Measurements from ENCODE around the gene RAB39A.

DNA sequence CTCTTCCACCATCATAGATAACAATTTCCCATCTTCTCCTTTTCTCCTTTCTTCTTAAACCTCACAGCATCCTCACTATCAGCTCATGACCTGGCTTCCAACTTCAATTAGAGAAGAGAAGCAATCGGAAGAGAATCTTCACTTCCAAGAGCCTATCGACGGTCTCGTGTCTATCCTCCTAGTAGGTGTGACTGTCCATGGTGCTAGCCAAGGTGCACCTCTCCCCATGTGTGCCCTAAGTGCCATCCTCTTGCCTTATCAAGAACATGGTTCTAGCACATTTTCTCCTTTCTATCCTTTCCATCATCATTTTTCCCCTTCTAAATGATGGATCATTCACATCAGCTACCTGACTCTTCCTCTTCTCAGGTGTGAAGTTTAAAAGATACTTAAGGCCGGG, 75.4 kb downstream of the RAB39A start:
- TF ChIP-seq EZH2 (IDR thresholded peaks at IDR 0.05; ENCODE audit: borderline replicate concordance, low read depth, low read length, severe bottlenecking) = no peak
- TF ChIP-seq, protein P1, sequence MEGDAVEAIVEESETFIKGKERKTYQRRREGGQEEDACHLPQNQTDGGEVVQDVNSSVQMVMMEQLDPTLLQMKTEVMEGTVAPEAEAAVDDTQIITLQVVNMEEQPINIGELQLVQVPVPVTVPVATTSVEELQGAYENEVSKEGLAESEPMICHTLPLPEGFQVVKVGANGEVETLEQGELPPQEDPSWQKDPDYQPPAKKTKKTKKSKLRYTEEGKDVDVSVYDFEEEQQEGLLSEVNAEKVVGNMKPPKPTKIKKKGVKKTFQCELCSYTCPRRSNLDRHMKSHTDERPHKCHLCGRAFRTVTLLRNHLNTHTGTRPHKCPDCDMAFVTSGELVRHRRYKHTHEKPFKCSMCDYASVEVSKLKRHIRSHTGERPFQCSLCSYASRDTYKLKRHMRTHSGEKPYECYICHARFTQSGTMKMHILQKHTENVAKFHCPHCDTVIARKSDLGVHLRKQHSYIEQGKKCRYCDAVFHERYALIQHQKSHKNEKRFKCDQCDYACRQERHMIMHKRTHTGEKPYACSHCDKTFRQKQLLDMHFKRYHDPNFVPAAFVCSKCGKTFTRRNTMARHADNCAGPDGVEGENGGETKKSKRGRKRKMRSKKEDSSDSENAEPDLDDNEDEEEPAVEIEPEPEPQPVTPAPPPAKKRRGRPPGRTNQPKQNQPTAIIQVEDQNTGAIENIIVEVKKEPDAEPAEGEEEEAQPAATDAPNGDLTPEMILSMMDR (IDR thresholded peaks at IDR 0.05; ENCODE audit: borderline replicate concordance, extremely low read depth, low read length, poor library complexity, severe bottlenecking) = no peak

All from DND-41 (cell line).